Stimulated activated CD8-positive, alpha-beta memory T cell treated with anti-CD3 and anti-CD28 coated beads, Interleukin-4, amount 100 ng/mL, for 4 hours (primary cell): ENCODE results near the gene CMSS1.

Source experiments
- DNase-seq, 2 donors: peaks; one replicate each; pipeline ENCODE4 v3.0.0-alpha.2; 2020; ENCODE audit warnings: low read depth in 2 of 2, low spot score in 1 of 2

CMSS1 gene

DNA sequence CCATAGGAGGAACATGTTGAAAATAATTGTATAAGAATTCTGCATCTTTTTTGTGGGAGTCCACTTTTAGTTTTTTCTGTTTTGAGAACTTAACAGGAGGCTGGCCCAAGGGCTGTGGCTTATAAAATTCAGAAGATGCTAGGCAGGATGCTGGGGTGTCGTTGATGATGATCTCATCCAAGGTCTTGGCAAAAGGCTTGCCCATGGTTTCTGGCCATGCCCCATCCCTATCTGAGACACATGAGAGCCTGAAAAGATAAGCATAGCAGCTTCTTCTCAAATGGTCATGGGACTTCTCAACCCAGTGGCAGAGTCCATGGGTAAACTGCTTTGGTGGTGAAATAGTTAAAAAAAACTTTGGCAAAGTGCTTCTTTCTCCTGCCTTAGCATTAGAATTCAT lies 35.2 kb downstream of the CMSS1 start:
- DNase-seq, result no peak

DNA sequence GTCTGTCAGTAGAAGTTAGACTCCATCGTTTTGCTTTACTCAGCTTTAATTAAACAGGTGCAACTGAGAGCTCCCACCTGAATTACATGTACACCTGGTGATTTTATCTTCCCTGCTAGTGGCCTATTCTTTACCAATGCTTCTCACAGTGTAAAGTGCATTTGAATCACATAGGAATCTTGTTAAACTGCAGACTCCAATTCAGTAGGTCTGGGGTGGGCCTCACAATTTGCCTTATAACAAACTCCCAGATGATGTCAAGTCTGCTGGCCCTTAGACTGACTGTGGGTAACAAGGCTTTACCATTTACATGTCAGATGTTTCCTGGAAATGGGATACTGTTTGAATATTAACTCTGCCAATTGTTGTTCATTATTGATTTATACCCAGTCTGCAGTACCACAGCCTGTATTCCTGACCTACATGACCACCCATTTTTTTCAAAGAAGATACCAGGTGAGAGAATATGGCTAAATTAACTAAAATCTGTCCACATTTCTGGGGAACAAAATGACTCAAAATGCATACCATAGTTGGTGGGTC lies 37.2 kb downstream of the CMSS1 start:
- DNase-seq, result no peak

- DNase-seq, result no peak
These were observed 38.2 kb downstream of the CMSS1 start for GRCh38 chr3:99855900-99856299.

- DNase-seq, result no peak
These were observed 39.0 kb downstream of the CMSS1 start for GRCh38 chr3:99856437-99857220.

- no peak for DNase-seq
These were observed 39.6 kb downstream of the CMSS1 start for GRCh38 chr3:99857278-99857677.

DNA sequence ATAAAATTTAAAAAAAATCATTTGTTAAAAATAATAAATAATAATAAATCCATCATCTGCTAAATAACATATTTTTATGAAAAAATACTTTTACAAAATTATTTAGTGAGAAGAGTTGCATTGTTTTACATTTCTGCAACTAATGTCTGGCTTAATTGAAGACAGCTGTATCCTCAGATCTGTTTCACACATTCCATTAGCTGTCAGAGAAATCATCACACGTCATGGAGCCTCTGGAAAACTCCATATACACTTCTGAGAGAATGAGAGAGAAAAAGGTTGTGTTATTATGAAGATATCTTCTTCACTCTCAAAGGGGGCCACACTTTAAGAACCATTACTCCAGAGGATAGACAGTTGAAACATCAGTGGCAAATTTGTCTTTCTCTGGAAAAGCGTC lies 40.8 kb downstream of the CMSS1 start:
- no peak for DNase-seq

DNA sequence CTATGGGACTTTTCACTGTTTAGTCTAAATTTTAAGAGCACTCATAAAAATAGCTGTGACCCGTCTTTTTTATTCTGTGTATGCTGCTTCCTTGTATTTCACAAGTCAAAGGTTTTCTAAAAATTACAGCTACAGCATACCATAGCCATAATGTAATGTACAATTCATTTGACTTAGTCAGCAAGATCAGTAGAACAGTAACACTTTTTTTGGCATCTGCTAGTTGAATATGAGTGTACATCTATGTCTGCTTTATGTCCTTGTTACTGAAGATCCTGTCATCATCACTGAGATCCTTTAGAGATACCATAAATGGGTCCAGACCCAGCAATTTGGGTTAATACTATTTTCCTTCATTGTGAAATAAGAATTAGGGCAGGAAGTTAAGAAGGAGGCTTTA lies 42.2 kb downstream of the CMSS1 start:
- no peak for DNase-seq

DNA sequence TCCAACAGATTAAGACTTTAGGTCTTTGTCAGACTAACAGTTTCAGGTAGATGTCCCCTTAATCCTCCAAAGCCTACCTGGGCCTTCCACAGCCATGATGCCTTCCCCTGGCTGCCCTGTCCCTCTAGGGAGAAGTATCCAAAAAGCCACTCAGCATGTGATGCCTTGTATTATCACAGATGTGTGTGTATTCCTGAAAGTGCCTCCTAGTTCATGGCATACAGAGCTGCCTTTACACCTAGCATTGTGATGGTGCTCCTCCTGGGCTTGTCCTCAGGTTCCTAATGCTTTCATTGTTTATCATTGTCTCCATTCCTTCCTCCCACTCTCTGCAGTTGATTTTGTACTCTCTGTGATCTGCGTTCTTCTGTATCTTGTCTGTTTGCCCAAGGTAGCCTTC lies 43.6 kb downstream of the CMSS1 start:
- DNase-seq, result no peak

DNA sequence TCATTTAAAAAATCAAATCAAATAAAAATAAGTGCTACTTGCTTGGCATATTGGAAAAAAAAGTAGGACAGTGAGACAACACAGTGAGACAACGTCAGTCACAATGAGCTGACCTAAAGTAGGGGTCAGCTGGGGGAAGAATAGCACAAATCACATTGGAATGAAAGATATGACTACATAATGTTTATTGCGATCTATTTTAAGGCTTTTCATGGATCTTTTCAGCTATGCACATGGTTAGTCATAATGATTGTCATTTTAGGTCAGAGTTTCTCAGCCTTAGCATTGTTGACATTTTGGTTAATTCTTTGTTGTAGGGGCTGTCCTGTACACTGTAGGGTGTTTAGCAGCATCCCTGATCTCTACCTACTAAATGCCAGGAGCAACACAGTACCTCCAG lies 44.5 kb downstream of the CMSS1 start:
- DNase-seq, result no peak

GRCh38 chr3:99863002-99863401 lies 45.3 kb downstream of the CMSS1 start:
- DNase-seq, result no peak

DNA sequence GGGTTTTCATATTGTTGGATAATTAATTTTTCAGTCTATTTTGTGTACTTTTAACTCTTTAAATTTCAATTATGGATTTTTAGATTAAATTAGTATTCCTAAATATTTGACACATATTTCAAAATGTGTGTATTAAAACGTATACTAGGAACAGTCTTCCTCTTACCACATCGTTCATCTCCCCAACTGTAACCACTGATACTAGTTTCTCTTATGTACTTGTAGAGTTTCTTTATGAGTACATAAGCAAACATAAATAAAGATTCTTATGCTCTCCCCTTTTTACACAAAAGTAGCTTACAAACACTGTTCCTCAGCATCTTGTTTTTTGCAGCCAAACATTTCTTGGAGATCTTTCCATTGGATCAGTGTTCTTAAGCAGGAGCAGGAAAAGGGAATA lies 45.9 kb downstream of the CMSS1 start:
- no peak for DNase-seq

DNA sequence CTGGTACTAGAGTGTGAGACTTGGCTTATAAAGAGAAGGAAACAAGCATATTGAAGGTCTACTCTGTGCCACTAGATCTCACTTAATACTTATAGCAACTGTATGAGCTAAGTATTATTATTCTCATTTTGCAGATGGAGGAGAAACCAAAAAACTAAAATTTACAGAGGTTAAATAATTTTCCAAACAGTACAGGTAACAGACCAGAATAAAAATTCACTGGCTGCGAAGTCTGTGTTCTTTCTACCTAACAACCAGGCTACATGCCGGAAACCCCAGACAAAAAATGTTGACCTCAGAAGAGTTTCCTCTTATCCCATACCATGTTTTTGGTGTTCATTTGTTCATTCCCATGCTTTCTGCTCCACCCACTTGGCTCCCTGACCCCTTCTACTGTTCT lies 46.6 kb downstream of the CMSS1 start:
- DNase-seq, result no peak

GRCh38 chr3:99865321-99865720 lies 47.7 kb downstream of the CMSS1 start:
- DNase-seq, result no peak

DNA sequence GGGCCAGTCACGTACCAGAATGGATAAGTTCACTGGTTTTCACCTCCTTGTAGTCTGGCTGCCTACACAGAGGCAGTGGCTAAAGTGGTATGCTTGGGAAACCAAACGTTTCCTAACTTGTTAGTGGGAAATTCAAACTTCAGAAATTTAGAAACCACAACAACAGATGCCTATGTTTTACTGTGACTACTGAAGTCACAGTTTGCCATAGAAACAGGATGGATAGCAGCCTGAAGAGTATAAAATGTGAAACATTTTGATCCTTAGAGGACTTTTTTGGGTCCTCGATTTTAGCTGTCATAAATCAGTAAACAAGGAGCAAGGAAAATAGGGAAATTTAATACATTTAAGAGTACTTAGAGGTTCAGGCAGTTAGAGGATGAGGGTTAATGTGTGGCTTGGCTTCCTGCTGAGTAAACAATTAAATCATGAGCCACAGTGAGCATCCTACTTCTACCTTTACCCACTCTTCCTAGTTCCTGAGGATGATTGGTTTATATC lies 48.6 kb downstream of the CMSS1 start:
- DNase-seq, result no peak

- no peak for DNase-seq
These were observed 50.1 kb downstream of the CMSS1 start for GRCh38 chr3:99867594-99868310.

GRCh38 chr3:99868311-99868646 lies 50.6 kb downstream of the CMSS1 start:
- DNase-seq, result no peak

DNA sequence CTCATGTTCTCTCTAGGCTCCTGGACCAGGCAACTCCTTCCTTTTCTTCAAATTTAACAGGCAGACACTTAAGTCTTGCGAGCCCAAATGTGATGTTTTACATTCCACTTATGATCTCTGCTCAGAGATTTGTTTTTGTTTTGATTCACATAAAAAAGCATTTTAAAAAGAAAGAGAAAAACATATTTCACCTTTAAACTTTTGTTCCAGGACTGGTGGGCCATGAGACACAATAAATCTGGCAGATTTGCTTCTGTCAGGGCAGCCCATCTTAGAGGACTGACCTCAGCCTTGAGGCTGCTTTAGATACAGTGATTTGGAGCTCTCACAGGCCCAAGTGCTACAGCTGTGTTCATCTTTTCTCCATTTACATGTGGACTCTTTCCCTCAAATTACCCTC lies 52.0 kb downstream of the CMSS1 start:
- no peak for DNase-seq

DNA sequence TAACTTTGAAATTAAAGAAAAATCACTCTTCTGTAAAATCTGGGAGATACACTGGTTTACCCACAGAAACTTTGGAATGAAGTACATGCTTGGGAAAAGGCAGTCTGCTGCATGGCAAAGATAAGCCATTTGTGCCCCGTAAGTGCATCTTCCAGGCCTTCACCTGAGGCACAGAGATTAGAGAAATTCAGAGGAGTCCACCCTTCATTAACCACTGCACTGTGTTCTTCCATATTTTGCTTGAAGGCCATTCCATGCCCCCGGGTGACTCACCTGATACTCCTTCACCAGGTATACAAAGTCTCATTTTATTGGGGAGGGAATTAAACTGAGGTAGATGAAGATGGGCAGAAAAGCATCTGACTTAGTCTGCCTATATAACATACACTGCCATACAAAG lies 53.0 kb downstream of the CMSS1 start:
- no peak for DNase-seq

DNA sequence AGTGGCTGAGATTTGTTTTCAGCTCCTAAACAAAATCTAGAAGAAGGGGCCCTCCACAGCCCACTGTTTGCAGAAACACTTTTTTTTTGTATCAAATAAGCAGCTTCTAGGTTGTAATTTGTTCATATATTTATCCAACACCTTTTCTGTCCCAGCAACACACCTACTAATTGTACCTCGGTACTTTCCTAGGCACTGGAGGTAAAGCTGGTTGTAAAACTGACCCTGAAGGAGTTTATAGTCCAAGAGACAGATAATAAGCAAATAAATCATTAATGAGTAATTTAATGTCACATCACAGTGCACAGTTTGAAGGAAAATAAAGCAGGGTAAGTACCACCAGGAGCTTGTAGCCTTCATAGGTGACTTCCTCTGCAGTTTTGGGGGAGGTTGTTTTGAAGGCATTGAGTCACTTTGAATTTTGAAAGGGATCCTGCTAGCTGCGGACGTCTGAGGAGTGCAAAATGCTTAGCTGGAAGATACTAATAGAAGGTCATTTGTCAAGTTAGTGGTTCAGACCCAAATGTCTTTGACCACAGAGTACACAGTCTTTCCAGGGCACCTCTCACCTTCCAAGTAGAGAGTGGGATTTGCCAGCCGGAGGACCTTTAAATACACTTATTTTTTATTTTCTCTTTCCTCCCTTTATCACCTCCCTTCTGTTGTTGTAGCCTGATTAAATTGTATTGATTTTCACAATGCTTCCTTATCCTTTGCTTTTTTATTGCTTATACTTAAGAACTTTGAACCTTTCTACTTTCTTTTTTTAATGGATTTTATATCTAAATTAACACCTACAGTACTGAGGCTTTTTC lies 53.8 kb downstream of the CMSS1 start:
- no peak for DNase-seq

DNA sequence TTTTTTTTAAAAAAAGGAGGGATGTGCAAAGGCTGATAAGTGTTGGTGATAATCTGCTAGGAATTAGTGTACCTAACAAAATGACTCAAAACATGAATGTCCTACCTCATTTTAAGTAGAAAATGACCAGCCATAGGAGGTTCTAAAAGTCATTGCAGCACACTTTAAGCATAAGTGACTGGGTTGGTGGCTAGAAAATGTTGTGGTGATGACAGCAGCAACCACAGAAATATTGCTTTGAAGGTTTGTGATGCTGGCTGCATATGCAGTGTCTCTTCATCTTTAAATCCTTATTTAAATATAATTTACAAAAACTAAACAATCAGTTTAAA lies 55.2 kb downstream of the CMSS1 start:
- no peak for DNase-seq

- DNase-seq, result no peak
These were observed 55.8 kb downstream of the CMSS1 start for GRCh38 chr3:99873269-99874102.
